HL-60 (cell line): ENCODE data around the gene LUC7L.

Experiments
- CTCF ChIP-seq: IDR thresholded peaks from one replicate; pipeline ENCODE4 v1.5.1; 2011; ENCODE audit warnings: low read length, control low read depth, inconsistent platforms; ENCODE audit not compliant: insufficient read depth
- GABPA ChIP-seq: IDR thresholded peaks from 2 replicates; pipeline ENCODE4 v1.6.1; 2012; ENCODE audit warnings: low read depth
- POLR2AphosphoS5 ChIP-seq: IDR thresholded peaks from 2 replicates; pipeline ENCODE4 v1.6.1; 2012; ENCODE audit warnings: low read depth
- SPI1 ChIP-seq: IDR thresholded peaks from 2 replicates; pipeline ENCODE4 v1.6.1; 2012; ENCODE audit warnings: low read depth, mild to moderate bottlenecking, borderline replicate concordance
- TF ChIP-seq, protein P1 (sequence below): IDR thresholded peaks from 2 replicates; pipeline ENCODE4 v1.6.1; 2012; ENCODE audit warnings: low read depth; ENCODE audit not compliant: insufficient replicate concordance

DNA sequence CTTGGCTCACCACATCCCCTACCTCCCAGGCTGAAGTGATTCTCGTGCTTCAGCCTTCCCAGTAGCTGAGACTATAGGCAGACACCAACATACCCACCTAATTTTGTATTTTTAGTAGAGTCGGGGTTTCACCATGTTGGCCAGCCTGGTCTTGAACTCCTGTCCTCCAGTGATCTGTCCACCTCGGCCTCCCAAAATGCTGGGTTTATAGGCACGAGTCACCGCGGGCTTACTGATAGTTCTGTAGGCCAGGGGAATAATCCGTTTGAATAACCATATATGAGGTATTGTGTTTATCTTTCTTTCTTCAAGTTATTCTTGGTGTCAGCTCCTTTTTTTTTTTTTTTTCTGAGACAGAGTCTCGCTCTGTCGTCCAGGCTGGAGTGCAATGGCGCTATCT lies 13.0 kb upstream of the LUC7L start:
- TF ChIP-seq CTCF: no peak
- TF ChIP-seq POLR2AphosphoS5: no peak
- TF ChIP-seq, protein P1, sequence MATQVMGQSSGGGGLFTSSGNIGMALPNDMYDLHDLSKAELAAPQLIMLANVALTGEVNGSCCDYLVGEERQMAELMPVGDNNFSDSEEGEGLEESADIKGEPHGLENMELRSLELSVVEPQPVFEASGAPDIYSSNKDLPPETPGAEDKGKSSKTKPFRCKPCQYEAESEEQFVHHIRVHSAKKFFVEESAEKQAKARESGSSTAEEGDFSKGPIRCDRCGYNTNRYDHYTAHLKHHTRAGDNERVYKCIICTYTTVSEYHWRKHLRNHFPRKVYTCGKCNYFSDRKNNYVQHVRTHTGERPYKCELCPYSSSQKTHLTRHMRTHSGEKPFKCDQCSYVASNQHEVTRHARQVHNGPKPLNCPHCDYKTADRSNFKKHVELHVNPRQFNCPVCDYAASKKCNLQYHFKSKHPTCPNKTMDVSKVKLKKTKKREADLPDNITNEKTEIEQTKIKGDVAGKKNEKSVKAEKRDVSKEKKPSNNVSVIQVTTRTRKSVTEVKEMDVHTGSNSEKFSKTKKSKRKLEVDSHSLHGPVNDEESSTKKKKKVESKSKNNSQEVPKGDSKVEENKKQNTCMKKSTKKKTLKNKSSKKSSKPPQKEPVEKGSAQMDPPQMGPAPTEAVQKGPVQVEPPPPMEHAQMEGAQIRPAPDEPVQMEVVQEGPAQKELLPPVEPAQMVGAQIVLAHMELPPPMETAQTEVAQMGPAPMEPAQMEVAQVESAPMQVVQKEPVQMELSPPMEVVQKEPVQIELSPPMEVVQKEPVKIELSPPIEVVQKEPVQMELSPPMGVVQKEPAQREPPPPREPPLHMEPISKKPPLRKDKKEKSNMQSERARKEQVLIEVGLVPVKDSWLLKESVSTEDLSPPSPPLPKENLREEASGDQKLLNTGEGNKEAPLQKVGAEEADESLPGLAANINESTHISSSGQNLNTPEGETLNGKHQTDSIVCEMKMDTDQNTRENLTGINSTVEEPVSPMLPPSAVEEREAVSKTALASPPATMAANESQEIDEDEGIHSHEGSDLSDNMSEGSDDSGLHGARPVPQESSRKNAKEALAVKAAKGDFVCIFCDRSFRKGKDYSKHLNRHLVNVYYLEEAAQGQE: no peak
- TF ChIP-seq GABPA: no peak
- no peak for TF ChIP-seq SPI1
